OCI-LY3 (cell line): Measurements from ENCODE around the gene CPTP.
A peak's percentile ranks its signal among the peaks of the same experiment; 100 is the strongest.

Experiments used
- H2AFZ ChIP-seq: fragments of 200-600, 300-600 bp; shearing (Covaris generic); 2 replicates; pipeline ENCODE4 v1.6.0; 2014; ENCODE audit warnings: antibody characterized with exemption, low read depth, low read length
- H3K27ac ChIP-seq: fragments of 200-600, 300-600 bp; sonication (generic); 2 replicates; pipeline ENCODE4 v1.5.1; 2014; ENCODE audit warnings: mild to moderate bottlenecking, low read length, moderate library complexity, mixed read lengths
- H3K27me3 ChIP-seq: fragments of 200-600, 300-600 bp; sonication (generic); 2 replicates; pipeline ENCODE4 v1.6.1; 2014; ENCODE audit warnings: low read depth, low read length, mixed read lengths
- H3K36me3 ChIP-seq: fragments of 200-600, 300-600 bp; sonication (generic); replicated peaks from 2 replicates; pipeline ENCODE3; 2014; ENCODE audit warnings: low read depth, low read length, mixed read lengths
- H3K4me1 ChIP-seq: fragments of 300-600, 200-600 bp; sonication (generic); 2 replicates; pipeline ENCODE4 v1.6.1; 2014; ENCODE audit warnings: low read length, mixed read lengths
- H3K4me2 ChIP-seq: fragments of 200-600, 300-600 bp; sonication (generic); 2 replicates; pipeline ENCODE4 v1.6.1; 2014; ENCODE audit warnings: low read length, mixed read lengths
- H3K4me3 ChIP-seq: fragments of 300-600, 200-600 bp; sonication (generic); 2 replicates; pipeline ENCODE4 v1.5.1; 2014; ENCODE audit warnings: antibody characterized with exemption, mild to moderate bottlenecking, low read length, moderate library complexity
- H3K79me2 ChIP-seq: fragments of 300-600, 200-600 bp; shearing (Covaris generic); 2 replicates; pipeline ENCODE4 v1.6.1; 2014; ENCODE audit warnings: mild to moderate bottlenecking, low read length, mixed read lengths
- H3K9ac ChIP-seq: fragments of 300-600, 200-600 bp; shearing (Covaris generic); 2 replicates; pipeline ENCODE4 v1.6.0; 2014; ENCODE audit warnings: mild to moderate bottlenecking, low read length, moderate library complexity
- H3K9me3 ChIP-seq: fragments of 200-600, 300-600 bp; shearing (Covaris generic); 2 replicates; pipeline ENCODE4 v1.6.1; 2014; ENCODE audit warnings: low read length, mixed read lengths; ENCODE audit not compliant: insufficient read depth
- H4K20me1 ChIP-seq: fragments of 200-600, 300-600 bp; sonication (generic); 2 replicates; pipeline ENCODE4 v1.6.1; 2016; ENCODE audit warnings: low read length, mixed read lengths; ENCODE audit not compliant: insufficient read depth
- CTCF ChIP-seq: fragments of 200-600, 300-600 bp; sonication (generic); IDR thresholded peaks from 2 replicates; pipeline ENCODE4 v1.5.1; 2014; ENCODE audit warnings: antibody characterized with exemption, low read length, low read depth
- EZH2phosphoT487 ChIP-seq: fragments of 200-600 bp; shearing (Covaris generic); IDR thresholded peaks from 2 replicates; pipeline ENCODE4 v1.6.1; 2018; ENCODE audit warnings: antibody characterized with exemption, mixed run types, low read depth

CPTP gene

GRCh38 chr1:1347663-1348419 lies 23.2 kb downstream of the CPTP start:
- peaks cover 12% of the 10 kb centered on the region for H3K4me1 ChIP-seq
- H3K4me3 ChIP-seq: peak overlapping the region; percentile 90
- peak overlapping the region; percentile 82 for H3K9ac ChIP-seq
- H3K27me3 ChIP-seq: no peaks in the 10 kb centered on the region
- peaks cover 56% of the 10 kb centered on the region for H3K79me2 ChIP-seq
- H2AFZ ChIP-seq: no peak overlapping the region
- H4K20me1 ChIP-seq: peaks cover 34% of the 10 kb centered on the region; the same call in 1 of the 2 replicates
- no peak for TF ChIP-seq CTCF
- H3K9me3 ChIP-seq: no peaks in the 10 kb centered on the region
- H3K27ac ChIP-seq: no peak overlapping the region
- no peaks in the 10 kb centered on the region for H3K36me3 ChIP-seq
- H3K4me2 ChIP-seq: peak overlapping the region; percentile 81

GRCh38 chr1:1348420-1349255 lies 24.0 kb downstream of the CPTP start:
- TF ChIP-seq CTCF (no peak), EZH2phosphoT487 (no peak)
- no peaks in the 10 kb centered on the region for H3K36me3 ChIP-seq
- H3K9me3 ChIP-seq: no peaks in the 10 kb centered on the region
- H3K27me3 ChIP-seq: no peaks in the 10 kb centered on the region
- peaks cover 34% of the 10 kb centered on the region; the same call in 1 of the 2 replicates for H4K20me1 ChIP-seq
- H3K4me3 ChIP-seq: peak overlapping the region; percentile 90
- H3K4me1 ChIP-seq: peaks cover 19% of the 10 kb centered on the region
- no peak overlapping the region for H3K27ac ChIP-seq
- H3K4me2 ChIP-seq: peak overlapping the region; percentile 81
- peaks cover 52% of the 10 kb centered on the region for H3K79me2 ChIP-seq
- H3K9ac ChIP-seq: peak overlapping the region; percentile 82
- H2AFZ ChIP-seq: no peak overlapping the region

- Histone ChIP-seq H3K27ac (peak within 1 kb of the TSS; percentile 75), H3K36me3 (no peaks in the 10 kb centered on the region)
These were observed 24.8 kb downstream of the CPTP start, which contains the start of gene DVL1 for GRCh38 chr1:1349256-1350012. DVL1 (minus strand) TSS chr1:1349418; CDS start chr1:1349065, 353 bp downstream.

More at GRCh38 chr1:1349256-1350012, 24.8 kb downstream of the CPTP start, which contains the start of gene DVL1:
- Histone ChIP-seq H3K9me3 (no peaks in the 10 kb centered on the region), H3K4me2 (peak within 1 kb of the TSS; percentile 81), H3K79me2 (peaks cover 45% of the 10 kb centered on the region), H2AFZ (peak within 1 kb of the TSS; percentile 79; the same call in 1 of the 2 replicates), H3K27me3 (no peaks in the 10 kb centered on the region), H3K9ac (peak within 1 kb of the TSS; percentile 97), H4K20me1 (peaks cover 28% of the 10 kb centered on the region; the same call in 1 of the 2 replicates), H3K4me1 (peaks cover 19% of the 10 kb centered on the region), H3K4me3 (peak within 1 kb of the TSS; percentile 99)
- TF ChIP-seq CTCF: peak; percentile 44
- TF ChIP-seq EZH2phosphoT487: no peak
